Kidney tubule cell (primary cell): Measurements from ENCODE around the gene GRIP2.

Experiments
- DNase-seq: peaks from one replicate; pipeline ENCODE4 v3.0.0-alpha.2; 2018; ENCODE audit warnings: low spot score

The GRIP2 gene

GRCh38 chr3:14483286-14483685 is 56.9 kb downstream of the GRIP2 start:
- DNase-seq = no peak

- DNase-seq = no peak
These were observed 57.8 kb downstream of the GRIP2 start for GRCh38 chr3:14482271-14482721.

GRCh38 chr3:14481646-14482036 is 58.5 kb downstream of the GRIP2 start:
- no peak for DNase-seq

- no peak for DNase-seq
These were observed 59.0 kb downstream of the GRIP2 start for GRCh38 chr3:14481018-14481645.

- peak; percentile 56 for DNase-seq
These were observed 59.7 kb downstream of the GRIP2 start for GRCh38 chr3:14480207-14481017.

- DNase-seq = no peak
These were observed 60.6 kb downstream of the GRIP2 start for GRCh38 chr3:14479591-14479990.

GRCh38 chr3:14478956-14479550 is 61.1 kb downstream of the GRIP2 start:
- DNase-seq = no peak

GRCh38 chr3:14477311-14477935 is 62.7 kb downstream of the GRIP2 start:
- no peak for DNase-seq

GRCh38 chr3:14476583-14477265 is 63.4 kb downstream of the GRIP2 start:
- DNase-seq = no peak

- no peak for DNase-seq
These were observed 64.5 kb downstream of the GRIP2 start for GRCh38 chr3:14475621-14476020.

GRCh38 chr3:14474363-14475081 is 65.6 kb downstream of the GRIP2 start:
- DNase-seq = no peak

GRCh38 chr3:14473411-14473891 is 66.7 kb downstream of the GRIP2 start:
- DNase-seq = peak; percentile 53

GRCh38 chr3:14472471-14473351 is 67.4 kb downstream of the GRIP2 start:
- DNase-seq = peak; percentile 98

GRCh38 chr3:14471690-14472089 is 68.5 kb downstream of the GRIP2 start:
- no peak for DNase-seq

- peak; percentile 48 for DNase-seq
These were observed 69.1 kb downstream of the GRIP2 start for GRCh38 chr3:14471016-14471415.

- DNase-seq = no peak
These were observed 69.7 kb downstream of the GRIP2 start for GRCh38 chr3:14470461-14470860.

- DNase-seq = no peak
These were observed 71.5 kb downstream of the GRIP2 start for GRCh38 chr3:14468621-14468981.

- DNase-seq = peak; percentile 47
These were observed 72.1 kb downstream of the GRIP2 start for GRCh38 chr3:14467814-14468620.

GRCh38 chr3:14466179-14466903 is 73.8 kb downstream of the GRIP2 start:
- no peak for DNase-seq
